ENCODE data around the gene ARSG. TPM values are rescaled to one million over a fixed set of nuclear protein-coding genes. Genes with fewer than 3 reads are reported as not detected.
A peak's percentile ranks its signal among the peaks of the same experiment; 100 is the strongest.
"Not testable (repeated sequence)": the region's sequence is repeated elsewhere in the genome, so short reads cannot be mapped to it uniquely, and the experiment has no call there.

Gene ARSG
- total RNA-seq, 2 experiments from 2014 or later, result 9.0 to 10.5 TPM

DNA sequence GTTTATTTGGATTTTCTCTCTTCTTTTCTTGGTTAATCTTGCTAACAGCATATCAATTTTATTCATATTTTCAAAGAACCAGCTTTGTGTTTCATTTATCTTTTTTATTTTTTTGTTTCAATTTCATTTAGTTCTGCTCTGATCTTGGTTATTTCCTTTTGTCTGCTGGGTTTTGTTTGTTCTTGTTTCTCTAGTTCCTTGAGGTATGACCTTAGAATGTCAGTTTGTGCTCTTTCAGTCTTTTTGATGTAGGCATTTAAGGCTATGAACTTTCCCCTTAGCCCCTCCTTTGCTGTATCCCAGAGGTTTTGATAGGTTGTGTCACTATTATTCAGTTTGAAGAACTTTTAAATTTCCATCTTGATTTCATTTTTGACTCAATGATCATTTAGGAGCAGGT is 123.6 kb downstream of the ARSG start:
- peak overlapping the region; percentile 65 for H3K27ac Mint-ChIP-seq
- H3K27me3 Mint-ChIP-seq (ENCODE audit: low read depth); H3K36me3 Mint-ChIP-seq (ENCODE audit: low read depth); DNase-seq: not testable (repeated sequence)
- intact Hi-C loops (cut with micrococcal nuclease), result loop anchor here (1.0 to 2.0 kb wide), 4 partner anchors 15 to 68 kb away; partner anchors contain the start of gene WIPI1
- CTCF ChIA-PET, result interaction anchor here (1.2 to 2.2 kb wide), 4 partner anchors 15 to 151 kb away, joined by 3 to 7 read pairs (median 4); no protein-coding TSS in a partner anchor
- peaks cover 27% of the 10 kb centered on the region for H3K4me1 Mint-ChIP-seq (ENCODE audit: low read depth)
- H3K4me3 Mint-ChIP-seq, result peak overlapping the region; percentile 93
- peaks cover 12% of the 10 kb centered on the region for H3K9me3 Mint-ChIP-seq

DNA sequence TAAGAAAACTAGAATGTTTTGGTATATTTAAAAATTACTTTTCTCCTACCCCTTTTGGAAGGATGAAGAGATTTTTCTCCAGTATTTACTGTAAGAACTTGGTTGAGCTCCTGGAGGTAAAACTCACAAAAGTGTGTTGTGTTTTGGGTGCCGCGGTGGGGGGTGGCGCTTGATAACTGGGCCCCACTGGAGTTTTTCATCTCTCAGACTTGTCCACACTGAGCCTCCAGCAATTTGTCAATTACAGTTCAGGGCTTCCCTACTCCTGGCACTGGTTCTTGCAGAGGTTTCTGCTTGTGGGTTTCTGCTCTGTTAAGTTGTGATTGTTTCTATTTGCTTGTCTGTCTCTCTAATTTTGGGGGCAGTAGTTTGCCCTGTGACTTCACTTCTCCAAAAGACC is 126.0 kb downstream of the ARSG start:
- CTCF ChIA-PET, result interaction anchor here (0.5 to 1.4 kb wide), 4 partner anchors 10 to 89 kb away, joined by 3 to 7 read pairs (median 3); no protein-coding TSS in a partner anchor
- no peak overlapping the region for H3K4me3 Mint-ChIP-seq
- H3K9me3 Mint-ChIP-seq, result peaks cover 12% of the 10 kb centered on the region
- peaks cover 27% of the 10 kb centered on the region for H3K4me1 Mint-ChIP-seq (ENCODE audit: low read depth)
- intact Hi-C loops (cut with micrococcal nuclease), result no loop called here
- no peaks in the 10 kb centered on the region for H3K27me3 Mint-ChIP-seq (ENCODE audit: low read depth)
- peaks cover 9% of the 10 kb centered on the region for H3K36me3 Mint-ChIP-seq (ENCODE audit: low read depth)
- no peak overlapping the region for H3K27ac Mint-ChIP-seq
- DNase-seq, result no peak

DNA sequence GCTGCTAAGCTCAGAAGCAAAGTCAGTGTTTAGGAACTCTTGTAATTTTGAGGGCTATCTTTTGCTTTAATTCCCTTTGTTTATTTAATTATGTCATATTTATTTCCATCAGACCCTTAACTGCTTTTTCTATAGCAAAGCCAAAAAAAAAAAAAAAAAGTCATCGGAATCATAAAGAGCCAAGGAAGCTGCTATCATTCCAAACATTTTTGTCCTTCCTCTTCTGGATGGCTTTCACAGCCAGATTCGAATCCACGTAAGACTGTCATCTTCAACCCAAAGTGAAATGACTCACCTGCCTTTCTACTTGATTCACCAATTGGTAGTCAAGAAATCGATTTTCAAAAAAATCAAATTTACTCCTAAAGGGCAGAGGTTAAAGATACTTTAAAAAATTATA is 127.6 kb downstream of the ARSG start:
- CTCF ChIA-PET, result interaction anchor here (0.8 kb wide), 1 partner anchor 98 kb away, joined by 3 read pairs; no protein-coding TSS in a partner anchor
- Mint-ChIP-seq H3K4me3 (no peak overlapping the region), H3K4me1 (ENCODE audit: low read depth) (peaks cover 27% of the 10 kb centered on the region), H3K36me3 (ENCODE audit: low read depth) (peaks cover 9% of the 10 kb centered on the region), H3K27ac (no peak overlapping the region), H3K9me3 (peaks cover 12% of the 10 kb centered on the region), H3K27me3 (ENCODE audit: low read depth) (no peaks in the 10 kb centered on the region)
- intact Hi-C loops (cut with micrococcal nuclease), result no loop called here
- no peak for DNase-seq

DNA sequence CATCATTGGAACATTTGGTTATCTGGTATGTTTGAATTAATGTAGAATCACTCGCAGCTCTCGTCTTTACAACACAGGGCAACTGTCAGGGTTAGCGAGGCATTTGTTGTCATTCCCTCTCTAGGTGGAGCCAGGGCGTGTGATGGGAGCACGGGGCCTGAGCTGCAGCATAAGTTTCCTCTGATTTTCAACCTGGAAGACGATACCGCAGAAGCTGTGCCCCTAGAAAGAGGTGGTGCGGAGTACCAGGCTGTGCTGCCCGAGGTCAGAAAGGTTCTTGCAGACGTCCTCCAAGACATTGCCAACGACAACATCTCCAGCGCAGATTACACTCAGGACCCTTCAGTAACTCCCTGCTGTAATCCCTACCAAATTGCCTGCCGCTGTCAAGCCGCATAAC is 128.8 kb downstream of the ARSG start:
- Mint-ChIP-seq H3K9me3 (peaks cover 12% of the 10 kb centered on the region), H3K27me3 (ENCODE audit: low read depth) (no peaks in the 10 kb centered on the region), H3K4me3 (no peak overlapping the region), H3K4me1 (ENCODE audit: low read depth) (peaks cover 15% of the 10 kb centered on the region), H3K36me3 (ENCODE audit: low read depth) (peaks cover 9% of the 10 kb centered on the region), H3K27ac (no peak overlapping the region)
- intact Hi-C loops (cut with micrococcal nuclease), result no loop called here
- DNase-seq, result no peak
- CTCF ChIA-PET, result no interaction called here

DNA sequence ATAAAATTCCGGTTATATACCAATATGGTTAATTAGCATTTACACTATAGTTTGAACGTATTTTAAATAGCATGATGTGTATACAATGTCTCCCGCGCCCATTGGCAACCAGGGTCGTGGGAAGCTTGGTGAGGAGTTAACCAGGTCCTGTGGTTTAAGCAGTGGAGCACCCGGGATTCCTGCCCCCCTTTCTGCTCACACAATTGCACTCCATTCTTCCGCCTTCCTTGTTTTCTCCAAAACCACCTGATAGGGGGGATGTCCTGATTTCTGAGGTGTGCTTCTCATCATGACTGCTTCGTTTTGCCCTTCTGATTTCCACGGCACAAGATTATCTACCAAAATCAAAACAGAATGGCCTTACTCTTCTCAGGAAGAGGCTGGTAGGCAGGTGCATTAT is 130.2 kb downstream of the ARSG start:
- H3K36me3 Mint-ChIP-seq (ENCODE audit: low read depth), result peaks cover 2% of the 10 kb centered on the region
- peaks cover 3% of the 10 kb centered on the region for H3K9me3 Mint-ChIP-seq
- no peak overlapping the region for H3K27ac Mint-ChIP-seq
- CTCF ChIA-PET, result no interaction called here
- H3K4me1 Mint-ChIP-seq (ENCODE audit: low read depth), result peaks cover under 1% of the 10 kb centered on the region
- intact Hi-C loops (cut with micrococcal nuclease), result no loop called here
- no peak overlapping the region for H3K4me3 Mint-ChIP-seq
- no peak for DNase-seq
- no peaks in the 10 kb centered on the region for H3K27me3 Mint-ChIP-seq (ENCODE audit: low read depth)

DNA sequence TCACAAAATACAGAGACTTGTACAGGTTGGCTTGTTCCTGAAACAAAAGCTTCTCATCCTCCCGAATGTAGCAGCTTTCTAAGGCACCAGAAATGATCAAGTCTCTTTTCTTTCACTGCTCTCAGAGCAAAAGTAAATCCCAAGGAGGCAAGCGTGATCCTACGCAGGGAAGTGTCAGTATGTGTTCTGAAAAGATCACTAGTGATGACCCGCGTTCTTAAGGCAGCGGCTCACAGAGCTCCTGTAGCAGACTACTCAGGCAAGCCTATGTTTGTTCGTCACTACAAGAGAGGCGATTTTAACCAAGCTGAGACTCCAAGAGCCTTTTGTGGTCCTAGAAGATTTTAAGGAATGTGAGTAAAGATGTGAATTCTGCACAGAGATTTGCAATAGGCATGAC is 131.5 kb downstream of the ARSG start:
- CTCF ChIA-PET, result no interaction called here
- intact Hi-C loops (cut with micrococcal nuclease), result no loop called here
- Mint-ChIP-seq H3K27me3 (ENCODE audit: low read depth) (no peaks in the 10 kb centered on the region), H3K36me3 (ENCODE audit: low read depth) (peaks cover 2% of the 10 kb centered on the region), H3K9me3 (no peaks in the 10 kb centered on the region), H3K27ac (no peak overlapping the region), H3K4me3 (no peak overlapping the region), H3K4me1 (ENCODE audit: low read depth) (no peaks in the 10 kb centered on the region)
- no peak for DNase-seq

DNA sequence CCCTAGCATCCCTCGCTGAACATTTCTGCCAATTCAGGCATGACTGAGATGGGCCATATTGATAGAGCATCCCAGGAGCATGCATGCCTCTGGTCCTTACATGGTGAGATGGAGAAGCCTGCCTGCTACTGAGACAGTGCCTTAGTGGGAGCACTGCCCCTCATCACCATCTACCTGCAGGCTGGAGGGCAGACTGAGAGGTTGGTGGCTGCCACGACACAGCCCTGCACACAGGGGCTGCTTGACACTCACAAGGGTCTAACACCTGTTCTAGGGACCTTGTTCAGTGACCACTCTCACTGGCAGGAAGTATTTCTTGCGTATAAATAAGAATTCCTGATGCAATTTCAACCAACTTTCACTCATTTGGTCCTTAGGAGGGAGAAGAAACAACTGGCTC is 132.0 kb downstream of the ARSG start:
- H3K36me3 Mint-ChIP-seq (ENCODE audit: low read depth), result peaks cover 2% of the 10 kb centered on the region
- DNase-seq, result no peak
- H3K27me3 Mint-ChIP-seq (ENCODE audit: low read depth), result no peaks in the 10 kb centered on the region
- no peak overlapping the region for H3K4me3 Mint-ChIP-seq
- H3K9me3 Mint-ChIP-seq, result no peaks in the 10 kb centered on the region
- CTCF ChIA-PET, result interaction anchor here (1.5 kb wide), 1 partner anchor 10 kb away, joined by 5 read pairs; no protein-coding TSS in a partner anchor
- H3K27ac Mint-ChIP-seq, result no peak overlapping the region
- H3K4me1 Mint-ChIP-seq (ENCODE audit: low read depth), result no peaks in the 10 kb centered on the region
- intact Hi-C loops (cut with micrococcal nuclease), result no loop called here

DNA sequence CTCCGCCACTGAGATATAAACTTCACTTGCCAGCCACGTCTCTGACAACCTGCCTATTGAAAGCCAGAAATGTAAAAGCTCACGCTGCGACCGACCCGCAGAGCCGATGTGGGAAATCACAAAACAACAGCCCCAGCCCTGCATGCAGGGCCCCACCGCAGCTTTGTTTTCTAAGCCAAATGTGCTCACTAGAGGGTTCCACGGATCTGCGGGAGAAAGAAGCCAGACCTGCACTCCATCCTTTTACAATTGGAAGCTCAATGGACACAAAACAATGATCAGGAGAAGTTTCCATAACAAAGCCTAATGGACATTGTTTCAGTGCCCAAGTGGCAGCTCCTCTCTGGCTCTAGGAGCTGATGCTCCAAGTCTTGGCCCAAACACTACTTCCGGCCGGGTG is 132.9 kb downstream of the ARSG start:
- Mint-ChIP-seq H3K36me3 (ENCODE audit: low read depth) (peaks cover 2% of the 10 kb centered on the region), H3K4me3 (no peak overlapping the region), H3K9me3 (no peaks in the 10 kb centered on the region), H3K27me3 (ENCODE audit: low read depth) (no peaks in the 10 kb centered on the region), H3K4me1 (ENCODE audit: low read depth) (no peaks in the 10 kb centered on the region), H3K27ac (no peak overlapping the region)
- CTCF ChIA-PET, result interaction anchor here (0.6 to 1.9 kb wide), 3 partner anchors 9 to 39 kb away, joined by 3 to 5 read pairs (median 4); no protein-coding TSS in a partner anchor
- DNase-seq, result no peak
- intact Hi-C loops (cut with micrococcal nuclease), result no loop called here

DNA sequence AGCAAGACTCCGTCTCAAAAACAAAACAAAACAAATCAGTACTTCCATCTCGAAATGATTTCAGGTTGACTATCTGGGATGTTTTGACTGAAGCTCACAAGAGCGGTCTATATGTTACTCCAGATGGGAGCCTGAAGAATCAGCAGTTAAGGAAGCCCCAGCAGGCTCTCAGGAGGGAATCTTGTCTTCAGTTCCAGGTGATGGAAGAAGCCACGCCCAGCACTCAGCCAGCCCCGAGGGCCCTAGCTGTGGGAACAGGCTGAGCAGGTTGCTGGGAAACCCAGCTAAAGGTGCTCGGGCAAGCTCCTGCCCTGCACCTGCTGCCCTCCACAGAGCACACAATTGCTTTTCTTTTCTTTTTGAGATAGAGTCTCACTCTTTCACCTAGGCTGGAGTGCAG is 133.6 kb downstream of the ARSG start:
- intact Hi-C loops (cut with micrococcal nuclease), result no loop called here
- CTCF ChIA-PET, result interaction anchor here (0.7 to 1.9 kb wide), 3 partner anchors 8 to 38 kb away, joined by 3 to 5 read pairs (median 4); no protein-coding TSS in a partner anchor
- Mint-ChIP-seq H3K36me3 (ENCODE audit: low read depth) (peaks cover 2% of the 10 kb centered on the region), H3K9me3 (no peaks in the 10 kb centered on the region), H3K27me3 (ENCODE audit: low read depth) (no peaks in the 10 kb centered on the region), H3K27ac (no peak overlapping the region), H3K4me1 (ENCODE audit: low read depth) (no peaks in the 10 kb centered on the region), H3K4me3 (no peak overlapping the region)
- DNase-seq, result no peak

DNA sequence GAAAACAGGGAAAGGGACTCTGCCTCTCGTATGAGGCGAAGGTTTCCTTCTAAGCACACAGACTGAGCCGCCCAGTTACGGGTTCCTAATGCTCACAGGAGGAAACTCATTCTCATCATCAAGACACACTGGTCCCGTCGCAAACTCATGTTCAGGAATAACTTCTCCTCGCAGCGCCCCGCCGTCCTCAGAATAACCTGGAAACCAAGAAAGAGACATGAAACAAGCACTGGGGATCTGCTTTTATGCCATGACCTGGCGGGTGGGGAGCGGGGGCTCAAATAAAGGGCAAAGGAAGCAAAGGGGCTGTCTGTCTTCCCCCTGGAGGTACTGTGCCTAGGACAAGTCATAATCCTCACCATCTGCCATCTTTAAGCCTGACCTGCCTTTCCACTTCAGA is 134.7 kb downstream of the ARSG start:
- Mint-ChIP-seq H3K27me3 (ENCODE audit: low read depth) (no peaks in the 10 kb centered on the region), H3K4me3 (no peak overlapping the region), H3K27ac (no peak overlapping the region), H3K36me3 (ENCODE audit: low read depth) (no peaks in the 10 kb centered on the region), H3K4me1 (ENCODE audit: low read depth) (no peaks in the 10 kb centered on the region), H3K9me3 (no peaks in the 10 kb centered on the region)
- intact Hi-C loops (cut with micrococcal nuclease), result no loop called here
- no peak for DNase-seq
- CTCF ChIA-PET, result no interaction called here

DNA sequence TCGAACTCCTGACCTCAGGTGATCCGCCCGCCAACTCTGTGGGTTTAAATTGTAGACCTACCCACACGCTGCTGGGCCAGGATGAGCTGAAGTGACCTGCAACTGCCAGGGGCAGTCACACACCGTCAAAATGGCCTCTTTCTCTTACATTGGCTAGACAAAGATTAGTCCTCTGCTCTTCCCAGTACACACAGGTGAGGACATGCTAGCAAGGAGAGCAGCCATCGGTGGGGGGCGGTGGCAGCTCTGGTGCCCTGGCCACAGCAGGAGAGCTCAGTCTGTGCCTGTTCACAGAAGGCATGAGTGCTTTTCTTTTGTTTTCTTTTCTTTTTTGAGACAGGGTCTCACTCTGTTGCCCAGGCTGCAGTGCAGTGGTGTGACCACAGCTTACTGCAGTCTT is 136.3 kb downstream of the ARSG start:
- no peak overlapping the region for H3K27ac Mint-ChIP-seq
- peaks cover 2% of the 10 kb centered on the region for H3K4me1 Mint-ChIP-seq (ENCODE audit: low read depth)
- CTCF ChIA-PET, result interaction anchor here (0.6 to 1.8 kb wide), 2 partner anchors 9 to 27 kb away, joined by 3 to 6 read pairs; no protein-coding TSS in a partner anchor
- H3K4me3 Mint-ChIP-seq, result no peak overlapping the region
- H3K36me3 Mint-ChIP-seq (ENCODE audit: low read depth), result no peaks in the 10 kb centered on the region
- intact Hi-C loops (cut with micrococcal nuclease), result no loop called here
- DNase-seq, result no peak
- H3K9me3 Mint-ChIP-seq, result no peaks in the 10 kb centered on the region
- no peaks in the 10 kb centered on the region for H3K27me3 Mint-ChIP-seq (ENCODE audit: low read depth)

DNA sequence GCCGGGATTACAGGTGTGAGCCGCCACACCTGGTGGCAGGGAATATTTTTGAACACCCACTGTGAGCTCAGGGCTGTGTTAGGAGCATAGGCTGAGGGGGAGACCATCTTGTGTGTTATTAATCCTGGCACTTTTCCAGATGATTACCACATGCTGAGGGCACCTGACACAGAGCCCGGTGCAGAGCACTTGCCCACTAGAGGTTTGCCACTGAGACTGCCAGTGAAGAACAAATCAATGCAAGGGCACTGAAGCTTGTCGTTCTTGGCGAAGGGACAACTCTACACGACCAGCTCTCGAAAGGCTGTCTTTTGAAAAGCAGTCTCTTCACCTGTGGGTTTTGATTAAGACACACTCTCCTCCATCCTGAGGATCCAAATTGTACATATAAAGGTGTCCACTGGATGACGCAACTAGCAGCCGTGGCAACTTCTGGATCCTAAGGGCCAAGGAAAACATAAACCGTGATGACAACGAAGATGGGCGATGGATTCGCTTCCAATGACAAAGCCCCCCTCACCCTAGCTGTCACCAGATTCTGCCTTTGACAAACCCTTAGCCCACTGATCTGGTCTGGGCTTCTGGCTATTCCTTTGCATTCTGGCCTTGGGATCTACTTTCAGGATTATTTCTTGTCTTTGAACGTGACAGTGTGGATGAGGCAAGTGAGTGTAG is 137.3 kb downstream of the ARSG start:
- intact Hi-C loops (cut with micrococcal nuclease), result no loop called here
- Mint-ChIP-seq H3K4me3 (no peak overlapping the region), H3K36me3 (ENCODE audit: low read depth) (no peaks in the 10 kb centered on the region), H3K9me3 (no peaks in the 10 kb centered on the region), H3K27me3 (ENCODE audit: low read depth) (no peaks in the 10 kb centered on the region), H3K27ac (no peak overlapping the region), H3K4me1 (ENCODE audit: low read depth) (peaks cover 2% of the 10 kb centered on the region)
- no peak for DNase-seq
- CTCF ChIA-PET, result interaction anchor here (0.7 to 1.8 kb wide), 2 partner anchors 8 to 484 kb away, joined by 3 to 6 read pairs; no protein-coding TSS in a partner anchor

DNA sequence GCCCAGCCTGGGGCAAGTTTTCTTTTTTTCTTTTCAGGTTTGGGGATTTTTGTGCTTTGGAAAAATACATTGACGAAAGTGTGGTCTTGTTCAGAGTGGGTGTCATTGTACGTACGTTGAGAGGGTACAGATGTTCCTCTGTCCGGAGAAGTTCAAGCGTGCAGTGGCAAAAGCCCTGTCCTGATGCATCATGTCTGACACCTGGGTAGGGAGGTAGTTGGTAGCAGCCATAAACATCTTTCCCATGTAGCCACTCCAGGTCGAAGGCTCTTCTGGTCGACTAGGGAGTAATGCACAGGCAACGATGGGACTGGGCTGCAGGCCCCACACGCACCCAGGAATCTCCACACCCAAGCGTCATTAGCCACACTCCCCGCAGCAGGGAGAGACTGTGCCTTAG is 138.6 kb downstream of the ARSG start:
- H3K36me3 Mint-ChIP-seq (ENCODE audit: low read depth), result no peaks in the 10 kb centered on the region
- no peak overlapping the region for H3K27ac Mint-ChIP-seq
- no peak for DNase-seq
- CTCF ChIA-PET, result no interaction called here
- intact Hi-C loops (cut with micrococcal nuclease), result no loop called here
- H3K27me3 Mint-ChIP-seq (ENCODE audit: low read depth), result no peaks in the 10 kb centered on the region
- H3K9me3 Mint-ChIP-seq, result no peaks in the 10 kb centered on the region
- H3K4me1 Mint-ChIP-seq (ENCODE audit: low read depth), result peaks cover 2% of the 10 kb centered on the region
- H3K4me3 Mint-ChIP-seq, result no peak overlapping the region

Measured in activated naive CD4-positive, alpha-beta T cell treated with anti-CD3 and anti-CD28 coated beads for 36 hours (primary cell).